H1 (cell line): ENCODE data around the gene PLEK2. TPM values are rescaled to one million over a fixed set of nuclear protein-coding genes. Genes with fewer than 3 reads are reported as not detected.
"Not testable (repeated sequence)": the region's sequence is repeated elsewhere in the genome, so short reads cannot be mapped to it uniquely, and the experiment has no call there.

Experiments
- CTCF ChIA-PET: fragments of 300-600 bp; sonication (Branson Sonifier 250); formaldehyde crosslinking; loops from one replicate; lab custom pipeline; 2021; ENCODE audit not compliant: partially characterized antibody; lab: Charles Lee
- POLR2A ChIA-PET: fragments of 300-600 bp; sonication (Branson Sonifier 250); formaldehyde crosslinking; loops from one replicate; lab custom pipeline; 2021; ENCODE audit warnings: inconsistent platforms; ENCODE audit not compliant: partially characterized antibody; lab: Charles Lee
- DNase-seq, 2 experiments: peaks; one replicate each; pipeline versions ENCODE4 v3.0.0 to v3.0.0-alpha.2; 2010 to 2022; ENCODE audit warnings: low spot score in 2 of 2, low read depth in 1 of 2, mixed read lengths in 1 of 2
- FAIRE-seq: peaks from 2 replicates; lab custom pipeline; 2011; peaks lifted over from hg19 to GRCh38; lab: Jason Lieb, UNC
- H2AFZ ChIP-seq: 2 replicates; pipeline ENCODE4 v1.8.1; 2012; ENCODE audit warnings: low read length, inconsistent platforms
- H2AK5ac ChIP-seq: 2 replicates; pipeline ENCODE4 v1.6.1; 2013; ENCODE audit warnings: low read depth, low read length
- H2BK120ac ChIP-seq: replicated peaks from 2 replicates; pipeline ENCODE3; 2013; ENCODE audit warnings: low read depth, low read length, inconsistent platforms
- H2BK12ac ChIP-seq: 2 replicates; pipeline ENCODE4 v1.6.1; 2013; ENCODE audit warnings: low read depth, low read length
- H2BK15ac ChIP-seq: 2 replicates; pipeline ENCODE4 v1.6.1; 2013; ENCODE audit warnings: low read length
- H2BK20ac ChIP-seq: 2 replicates; pipeline ENCODE4 v1.6.1; 2013; ENCODE audit warnings: low read length
- H2BK5ac ChIP-seq: 2 replicates; pipeline ENCODE4 v1.6.1; 2013; ENCODE audit warnings: low read depth, low read length
- H3K14ac ChIP-seq: 2 replicates; pipeline ENCODE4 v1.6.1; 2013; ENCODE audit warnings: inconsistent platforms; ENCODE audit not compliant: insufficient read length
- H3K18ac ChIP-seq: 2 replicates; pipeline ENCODE4 v1.6.1; 2013; ENCODE audit warnings: low read length; ENCODE audit errors: extremely low read depth
- H3K23ac ChIP-seq: 2 replicates; pipeline ENCODE4 v1.6.1; 2013; ENCODE audit warnings: inconsistent platforms; ENCODE audit not compliant: insufficient read length
- H3K23me2 ChIP-seq: 2 replicates; pipeline ENCODE4 v1.6.1; 2013; ENCODE audit warnings: low read depth, low read length
- H3K27ac ChIP-seq: 2 replicates; pipeline ENCODE4 v1.6.1; 2011; ENCODE audit warnings: low read depth, low read length, inconsistent platforms
- H3K27me3 ChIP-seq, 4 experiments: replicated peaks in 1 of 4; 1 replicate in 1 of 4; 2 replicates in 3 of 4; pipeline versions ENCODE4 v1.6.1 to v1.8.1; 2011 to 2013; ENCODE audit warnings: low read length in 3 of 4, mild to moderate bottlenecking in 3 of 4, inconsistent platforms in 2 of 4, mixed read lengths in 2 of 4, moderate library complexity in 1 of 4; ENCODE audit not compliant: control insufficient read depth in 3 of 4, insufficient read depth in 3 of 4; ENCODE audit errors: extremely low read depth in 1 of 4
- H3K36me3 ChIP-seq, 4 experiments: 2 replicates each; pipeline versions ENCODE4 v1.6.1 to v1.8.1; 2011 to 2013; ENCODE audit warnings: mild to moderate bottlenecking in 4 of 4, low read length in 3 of 4, moderate library complexity in 2 of 4, control low read depth in 1 of 4, inconsistent platforms in 1 of 4; ENCODE audit not compliant: insufficient read depth in 4 of 4, control insufficient read depth in 2 of 4
- H3K4ac ChIP-seq: replicated peaks from 2 replicates; pipeline ENCODE3; 2013; ENCODE audit warnings: low read length, low read depth, mixed read lengths, inconsistent platforms; ENCODE audit not compliant: insufficient read length
- H3K4me1 ChIP-seq, 4 experiments: replicated peaks in 1 of 4; 1 replicate in 1 of 4; 2 replicates in 3 of 4; pipeline versions ENCODE4 v1.6.1 to v1.8.1; 2011 to 2013; ENCODE audit warnings: low read length in 3 of 4, inconsistent platforms in 2 of 4, mixed read lengths in 1 of 4; ENCODE audit not compliant: insufficient read depth in 4 of 4, control insufficient read depth in 3 of 4
- H3K4me2 ChIP-seq, 2 experiments: 2 replicates each; pipeline versions ENCODE4 v1.6.1 to v1.8.1; 2011 to 2013; ENCODE audit warnings: low read depth in 2 of 2, low read length in 2 of 2, control low read depth in 1 of 2, inconsistent platforms in 1 of 2, mild to moderate bottlenecking in 1 of 2; ENCODE audit not compliant: insufficient read depth in 1 of 2
- H3K4me3 ChIP-seq, 4 experiments: fragments of 200-600, 300-600 bp in 1 of 4; sonication (generic), shearing (Covaris generic), sonication (Bioruptor Twin) in 1 of 4; 2 replicates each; pipeline versions ENCODE4 v1.5.1 to v1.8.1; 2011 to 2016; ENCODE audit warnings: low read length in 4 of 4, low read depth in 3 of 4, control low read depth in 2 of 4, inconsistent platforms in 2 of 4, mild to moderate bottlenecking in 2 of 4, mixed read lengths in 1 of 4, moderate library complexity in 1 of 4; ENCODE audit not compliant: insufficient read depth in 2 of 4; ENCODE audit errors: extremely low read depth in 1 of 4
- H3K56ac ChIP-seq: replicated peaks from 2 replicates; pipeline ENCODE3; 2013; ENCODE audit warnings: low read depth, mild to moderate bottlenecking, mixed read lengths, low read length, inconsistent platforms; ENCODE audit not compliant: insufficient read length
- H3K79me1 ChIP-seq: 2 replicates; pipeline ENCODE4 v1.6.1; 2013; ENCODE audit warnings: low read depth, low read length, control low read depth
- H3K79me2 ChIP-seq, 2 experiments: 2 replicates each; pipeline versions ENCODE4 v1.6.1 to v1.8.1; 2012 to 2013; ENCODE audit warnings: low read length in 2 of 2, mild to moderate bottlenecking in 2 of 2, inconsistent platforms in 1 of 2; ENCODE audit not compliant: insufficient read depth in 2 of 2, control insufficient read depth in 1 of 2
- H3K9ac ChIP-seq, 4 experiments: replicated peaks in 1 of 4; 1 replicate in 1 of 4; 2 replicates in 3 of 4; pipeline versions ENCODE4 v1.6.1 to v1.8.1; 2011 to 2013; ENCODE audit warnings: low read depth in 3 of 4, low read length in 3 of 4, control low read depth in 2 of 4, mild to moderate bottlenecking in 2 of 4, moderate library complexity in 2 of 4, inconsistent platforms in 1 of 4; ENCODE audit errors: extremely low read depth in 1 of 4
- H3K9me3 ChIP-seq, 2 experiments: 2 replicates each; pipeline versions ENCODE4 v1.6.1 to v1.8.1; 2012 to 2013; ENCODE audit warnings: mild to moderate bottlenecking in 2 of 2, moderate library complexity in 2 of 2, control low read depth in 1 of 2, inconsistent platforms in 1 of 2, low read depth in 1 of 2, low read length in 1 of 2, mixed read lengths in 1 of 2; ENCODE audit not compliant: insufficient read depth in 2 of 2
- H4K20me1 ChIP-seq, 2 experiments: replicated peaks in 1 of 2; 2 replicates each; pipeline versions ENCODE3 to v1.8.1; 2011 to 2013; ENCODE audit warnings: inconsistent platforms in 2 of 2, low read length in 2 of 2, mild to moderate bottlenecking in 1 of 2; ENCODE audit not compliant: insufficient read depth in 2 of 2, control insufficient read depth in 1 of 2
- H4K5ac ChIP-seq: 2 replicates; pipeline ENCODE4 v1.6.1; 2013; ENCODE audit warnings: low read length, low read depth, mixed read lengths, inconsistent platforms; ENCODE audit not compliant: insufficient read length
- H4K8ac ChIP-seq: 2 replicates; pipeline ENCODE4 v1.8.0; 2013; ENCODE audit warnings: mild to moderate bottlenecking, moderate library complexity, low read length, inconsistent platforms; ENCODE audit not compliant: insufficient read depth; ENCODE audit errors: extremely low read depth
- H4K91ac ChIP-seq: replicated peaks from 2 replicates; pipeline ENCODE3; 2013; ENCODE audit warnings: low read length, mixed read lengths, inconsistent platforms; ENCODE audit not compliant: insufficient read length
- WGBS, 2 experiments: shearing (Covaris generic) in 1 of 2; methylation state at CpG; one replicate each; pipeline versions ENCODE4 v1.1.6 to v1.1.7; 2013 to 2015; ENCODE audit warnings: low lambda C conversion rate in 2 of 2, mixed read lengths in 2 of 2, inconsistent platforms in 1 of 2, low coverage in 1 of 2, missing lambda C conversion rate in 1 of 2; ENCODE audit not compliant: insufficient replicate concordance in 2 of 2, insufficient coverage in 1 of 2, insufficient read length in 1 of 2; ENCODE audit errors: extremely low coverage in 1 of 2, missing lambda C conversion rate in 1 of 2; 5-methylcytosine and 5-hydroxymethylcytosine counted together
- polyA plus RNA-seq, 7 experiments: library from polyadenylated mRNA; depleted of rRNA in 3 of 7; stranded (reverse) in 5 of 7; unstranded in 2 of 7; fragments of >200 nt in 5 of 7; fragments of 200-250 nt in 2 of 7; gene quantifications; 1 replicate in 5 of 7; 2 replicates in 1 of 7; 4 replicates in 1 of 7; pipeline versions ENCODE4 v1.2.1 to v1.2.3, GENCODE V29; 2011 to 2013; ENCODE audit warnings: missing spikeins in 2 of 7, mixed read lengths in 2 of 7
- total RNA-seq: library from RNA; stranded (reverse); fragmentation: NEBNext Ultra II Directional; extraction: Animal tissue kit (Norgen Biotek cat#: 25700); gene quantifications from 2 replicates; pipeline ENCODE4 v1.2.1, GENCODE V29; 2021

Gene PLEK2
- total and polyA plus RNA-seq, 2 of the 8 experiments (the other 6 are each of a cell fraction or from before 2014, with no cell fraction given), result 0.41 to 2.1 TPM

GRCh38 chr14:67451667-67452066 lies 39.7 kb upstream of the PLEK2 start:
- not testable (repeated sequence) for H4K5ac ChIP-seq, H3K4me3 ChIP-seq, H3K56ac ChIP-seq, H3K27me3 ChIP-seq, H3K4me2 ChIP-seq, H4K91ac ChIP-seq, H3K4me1 ChIP-seq, H3K18ac ChIP-seq, H2BK20ac ChIP-seq, H3K79me2 ChIP-seq, DNase-seq, H2BK12ac ChIP-seq, FAIRE-seq, H4K20me1 ChIP-seq, H3K9ac ChIP-seq, H2BK5ac ChIP-seq, H4K8ac ChIP-seq, H3K4ac ChIP-seq, H2BK120ac ChIP-seq, H3K79me1 ChIP-seq, H3K36me3 ChIP-seq, H3K23me2 ChIP-seq, H3K27ac ChIP-seq, H3K23ac ChIP-seq, H2AFZ ChIP-seq, H2AK5ac ChIP-seq, H3K14ac ChIP-seq, H2BK15ac ChIP-seq
- POLR2A ChIA-PET, result interaction anchor here (1.1 to 1.8 kb wide), 2 partner anchors 8 to 81 kb away, joined by 3 read pairs; partner anchors contain the start of gene PLEKHH1
- peaks cover 10 to 13% of the 10 kb centered on the region in 2 experiments for H3K9me3 ChIP-seq
- CTCF ChIA-PET, result interaction anchor here (1.0 to 1.8 kb wide), 7 partner anchors 11 to 120 kb away, joined by 3 to 9 read pairs (median 5); no protein-coding TSS in a partner anchor
- 92% methylated on average over 6 of the region's 6 CpGs; no CpG with 5 or more reads in 1 of the 2 experiments for WGBS, 2 experiments
